Right lobe of liver (tissue), 6 donors: ENCODE measurements around the gene GALNT10. TPM values are rescaled to one million over a fixed set of nuclear protein-coding genes. Genes with fewer than 3 reads are reported as not detected.

Experiments used
- ATAC-seq, 4 donors: fragments of 200-7000 bp; cut with Tn5 transposase; one replicate each; pipeline ENCODE4 v1.9.1; 2020; ENCODE audit warnings: mild to moderate bottlenecking in 4 of 4, moderate library complexity in 4 of 4
- DNase-seq, 3 donors: peaks; one replicate each; pipeline ENCODE4 v3.0.0-alpha.2; 2020
- H3K27ac ChIP-seq, 3 donors: fragments of 200-600 bp; one replicate each; pipeline ENCODE4 v1.8.0; 2022
- H3K27me3 ChIP-seq, 2 donors: fragments of 200-600 bp; one replicate each; pipeline ENCODE4 v1.8.0; 2022
- H3K36me3 ChIP-seq, 4 donors: fragments of 200-600 bp; sonication (generic) in 1 of 4; one replicate each; pipeline versions ENCODE4 v1.5.1 to v1.8.0; 2017 to 2022; ENCODE audit warnings: control low read depth in 1 of 4
- H3K4me1 ChIP-seq, 4 donors: fragments of 200-600 bp; sonication (generic) in 1 of 4; one replicate each; pipeline versions ENCODE4 v1.5.1 to v1.8.0; 2017 to 2022; ENCODE audit warnings: control low read depth in 1 of 4
- H3K4me3 ChIP-seq, 3 donors: fragments of 200-600 bp; one replicate each; pipeline ENCODE4 v1.8.0; 2022
- H3K9me3 ChIP-seq, 4 donors: fragments of 200-600 bp; sonication (generic) in 1 of 4; one replicate each; pipeline versions ENCODE4 v1.5.1 to v1.8.0; 2017 to 2022; ENCODE audit warnings: control low read depth in 1 of 4
- CTCF ChIP-seq, 4 donors: fragments of 200-600 bp in 3 of 4; fragments of 450-650 bp in 1 of 4; IDR thresholded peaks; one replicate each; pipeline versions ENCODE4 v1.5.1 to v1.8.0; 2016 to 2022; ENCODE audit warnings: antibody characterized with exemption in 4 of 4, mild to moderate bottlenecking in 2 of 4
- POLR2A ChIP-seq: fragments of 450-650 bp; IDR thresholded peaks from one replicate; pipeline ENCODE4 v1.6.1; 2017; ENCODE audit warnings: antibody characterized with exemption, mild to moderate bottlenecking
- WGBS: methylation state at CpG from one replicate; pipeline ENCODE4 v1.1.6; 2018; ENCODE audit warnings: low coverage, low lambda C conversion rate; ENCODE audit not compliant: insufficient coverage; ENCODE audit errors: missing lambda C conversion rate; 5-methylcytosine and 5-hydroxymethylcytosine counted together
- intact Hi-C, 2 donors: fragments of 100-400 bp; cut with DNase I; formaldehyde crosslinking; loops; one replicate each; pipeline versions ENCODE4 v1.11.2 to v1.14.1; 2022
- total RNA-seq, 6 experiments: library from RNA; depleted of rRNA in 2 of 6; stranded (reverse); fragments of >200 nt in 2 of 6; fragmentation: NEBNext Ultra II Directional in 3 of 6; extraction: Animal tissue kit (Norgen Biotek cat#: 25700) in 3 of 6; gene quantifications; one replicate each; pipeline versions ENCODE4 v1.1.0 to v1.2.4, GENCODE V29; 2016 to 2023
- donor health status: DM: no; HTN: yes; CAD: no.
- donor health status: DM: no; HTN: no; CAD: no.
- donor health status: DM: no; HTN: no; CAD: no.
- donor health status: DM: no; HTN: yes; CAD: no.
- donor health status: DM: no; HTN: yes; CAD: no.

Gene GALNT10
- total RNA-seq, 6 experiments from 2014 or later: 4.0 to 9.7 (median 7.1) TPM

- no peaks in the 10 kb centered on the region for H3K27me3 ChIP-seq
- H3K36me3 ChIP-seq: no peaks in the 10 kb centered on the region
- intact Hi-C loops: no loop called here
Measured at GRCh38 chr5:154243736-154244135, 53.2 kb downstream of the GALNT10 start.

GRCh38 chr5:154244476-154244875, 53.9 kb downstream of the GALNT10 start:
- TF ChIP-seq POLR2A: no peak
- no peak for TF ChIP-seq CTCF (IDR thresholded peaks at IDR 0.05)
- H3K36me3 ChIP-seq: no peaks in the 10 kb centered on the region
- no peaks in the 10 kb centered on the region for H3K4me1 ChIP-seq
- ATAC-seq: no peak
- no peaks in the 10 kb centered on the region for H3K9me3 ChIP-seq
- no peak overlapping the region for H3K27ac ChIP-seq
- no peak for DNase-seq
- no peak overlapping the region for H3K4me3 ChIP-seq
- intact Hi-C loops: no loop called here
- WGBS: 83% methylated on average over 2 of the region's 3 CpGs
- no peaks in the 10 kb centered on the region for H3K27me3 ChIP-seq

More at GRCh38 chr5:154243736-154244135, 53.2 kb downstream of the GALNT10 start:
- no CpG with 5 or more reads among the region's 2 CpGs for WGBS
- DNase-seq (no peak), ATAC-seq (no peak)
- H3K4me3 ChIP-seq: no peak overlapping the region
- H3K4me1 ChIP-seq: no peaks in the 10 kb centered on the region
- H3K9me3 ChIP-seq: no peaks in the 10 kb centered on the region
- no peak overlapping the region for H3K27ac ChIP-seq
- TF ChIP-seq POLR2A (no peak), CTCF (IDR thresholded peaks at IDR 0.05) (no peak)

GRCh38 chr5:154248691-154249090, 58.2 kb downstream of the GALNT10 start:
- Histone ChIP-seq H3K27me3 (no peaks in the 10 kb centered on the region), H3K9me3 (no peaks in the 10 kb centered on the region), H3K4me3 (no peak overlapping the region), H3K27ac (no peak overlapping the region), H3K4me1 (no peaks in the 10 kb centered on the region), H3K36me3 (no peaks in the 10 kb centered on the region)
- WGBS: 95% methylated on average over 2 of the region's 2 CpGs
- ATAC-seq (no peak), DNase-seq (no peak)
- no peak for TF ChIP-seq CTCF (IDR thresholded peaks at IDR 0.05)
- TF ChIP-seq POLR2A: no peak
- intact Hi-C loops: no loop called here

GRCh38 chr5:154249826-154250225, 59.3 kb downstream of the GALNT10 start:
- Histone ChIP-seq H3K36me3 (no peaks in the 10 kb centered on the region), H3K4me1 (no peaks in the 10 kb centered on the region), H3K9me3 (no peaks in the 10 kb centered on the region), H3K4me3 (no peak overlapping the region), H3K27ac (no peak overlapping the region), H3K27me3 (no peaks in the 10 kb centered on the region)
- intact Hi-C loops: no loop called here
- WGBS: 71% methylated on average over 3 of the region's 3 CpGs
- ATAC-seq (no peak), DNase-seq (no peak)
- no peak for TF ChIP-seq CTCF (IDR thresholded peaks at IDR 0.05)
- TF ChIP-seq POLR2A: no peak

GRCh38 chr5:154251529-154251928, 61.0 kb downstream of the GALNT10 start:
- intact Hi-C loops: no loop called here
- Histone ChIP-seq H3K27ac (no peak overlapping the region), H3K4me1 (no peaks in the 10 kb centered on the region), H3K36me3 (no peaks in the 10 kb centered on the region), H3K9me3 (no peaks in the 10 kb centered on the region), H3K27me3 (no peaks in the 10 kb centered on the region), H3K4me3 (no peak overlapping the region)
- ATAC-seq (no peak), DNase-seq (no peak)
- TF ChIP-seq CTCF (IDR thresholded peaks at IDR 0.05): no peak
- no peak for TF ChIP-seq POLR2A
